ENCODE data around the gene ADGRE2. TPM values are rescaled to one million over a fixed set of nuclear protein-coding genes. Genes with fewer than 3 reads are reported as not detected.
"Not testable (repeated sequence)": the region's sequence is repeated elsewhere in the genome, so short reads cannot be mapped to it uniquely, and the experiment has no call there.

The ADGRE2 gene
- total RNA-seq, 1 donor from 2014 or later: 5.1 TPM

GRCh38 chr19:14779151-14779550 lies 791 bp upstream of the ADGRE2 start:
- DNase-seq (ENCODE audit: low spot score): no peak

DNA sequence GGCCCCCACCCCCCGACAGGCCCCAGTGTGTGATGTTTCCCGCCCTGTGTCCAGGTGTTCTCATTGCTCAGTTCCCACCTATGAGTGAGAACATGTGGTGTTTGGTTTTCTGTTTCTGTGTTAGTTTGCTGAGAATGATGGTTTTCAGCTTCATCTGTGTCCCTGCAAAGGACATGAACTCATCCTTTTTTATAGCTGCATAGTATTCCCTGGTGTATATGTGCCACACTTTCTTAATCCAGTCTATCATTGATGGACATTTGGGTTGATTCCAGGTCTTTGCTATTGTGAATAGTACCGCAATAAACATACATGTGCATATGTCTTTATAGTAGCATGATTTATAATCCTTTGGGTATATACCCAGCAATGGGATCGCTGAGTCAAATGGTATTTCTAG lies 715 bp downstream of the ADGRE2 start:
- DNase-seq (ENCODE audit: low spot score): not testable (repeated sequence)

DNA sequence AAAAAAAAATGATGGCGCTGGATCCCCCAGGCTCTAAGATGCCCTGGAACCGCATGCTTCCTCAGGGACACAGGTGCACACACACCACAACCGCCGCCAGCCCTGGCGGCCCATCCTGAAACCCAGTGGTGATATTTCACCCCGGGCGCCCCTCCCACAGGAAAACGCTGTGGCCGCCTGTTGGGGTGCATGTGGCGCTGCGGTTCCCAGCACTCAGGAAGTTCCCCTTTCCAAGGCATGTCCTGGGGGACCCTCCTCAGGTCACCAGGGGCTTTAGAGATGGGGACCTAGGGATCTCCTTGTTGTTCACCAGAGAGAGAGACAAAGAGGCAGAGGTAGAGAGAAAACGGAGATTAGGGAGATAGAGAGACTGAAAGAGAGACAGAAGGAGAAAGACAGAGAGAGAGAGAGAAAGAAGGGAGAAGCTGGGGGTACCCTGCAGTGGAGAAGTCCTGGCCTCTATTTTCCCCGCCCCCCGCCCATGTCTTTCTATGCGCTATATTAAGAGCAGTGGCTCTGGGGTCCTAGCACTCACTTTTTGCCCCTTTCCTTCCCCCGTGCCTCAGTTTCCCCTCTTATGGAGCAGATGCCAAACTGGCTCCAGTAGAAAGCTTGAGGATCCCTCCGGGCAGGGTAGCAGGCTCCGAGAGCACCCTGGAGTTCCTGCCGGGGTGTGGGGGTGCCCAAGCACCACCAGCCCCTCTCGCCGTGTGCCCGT lies 2.3 kb downstream of the ADGRE2 start:
- DNase-seq (ENCODE audit: low spot score): no peak

DNA sequence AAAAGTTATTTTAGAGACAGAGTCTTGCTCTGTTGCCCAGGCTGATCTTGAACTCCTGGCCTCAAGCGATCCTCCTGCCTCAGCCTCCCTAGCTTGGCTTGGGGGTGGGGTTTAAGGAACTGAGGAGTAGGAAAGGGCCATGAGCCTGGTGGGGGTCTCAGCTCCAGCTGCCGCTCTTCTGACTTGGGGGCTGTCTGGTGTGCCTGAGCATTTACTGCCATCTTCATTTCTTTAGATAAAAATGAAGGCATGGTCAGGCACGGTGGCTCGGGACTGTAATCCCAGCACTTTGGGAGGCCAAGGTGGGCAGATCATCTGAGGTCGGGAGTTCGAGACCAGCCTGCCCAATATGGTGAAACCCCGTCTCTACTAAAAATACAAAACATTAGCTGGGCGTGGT lies 3.0 kb downstream of the ADGRE2 start:
- DNase-seq (ENCODE audit: low spot score): not testable (repeated sequence)

GRCh38 chr19:14774373-14774772 lies 4.0 kb downstream of the ADGRE2 start:
- DNase-seq (ENCODE audit: low spot score): no peak

DNA sequence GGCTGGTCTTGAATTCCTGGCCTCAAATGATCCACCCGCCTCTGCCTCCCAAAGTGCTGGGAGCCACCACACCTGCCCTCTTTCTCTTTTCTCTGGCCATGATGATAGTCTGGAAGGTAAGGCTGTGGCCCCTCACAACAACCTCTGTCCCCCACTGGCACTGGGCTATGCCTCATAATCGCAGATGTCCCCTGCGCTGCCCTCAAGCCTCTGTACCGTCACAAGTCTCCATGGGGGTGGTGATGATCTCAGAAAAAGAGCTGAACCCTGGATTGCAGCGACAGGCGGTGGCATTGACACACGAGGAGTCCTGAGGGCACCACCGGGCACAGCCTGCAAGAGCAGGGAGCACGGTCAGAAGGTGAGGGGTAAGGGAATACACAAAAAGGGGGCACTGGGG lies 4.6 kb downstream of the ADGRE2 start:
- DNase-seq (ENCODE audit: low spot score): not testable (repeated sequence)

GRCh38 chr19:14772995-14773394 lies 5.4 kb downstream of the ADGRE2 start:
- no peak for DNase-seq (ENCODE audit: low spot score)

- no peak for DNase-seq (ENCODE audit: low spot score)
These were observed 5.9 kb downstream of the ADGRE2 start for GRCh38 chr19:14772467-14772866.

GRCh38 chr19:14770944-14771839 lies 7.2 kb downstream of the ADGRE2 start:
- DNase-seq (ENCODE audit: low spot score): no peak

GRCh38 chr19:14770136-14770535 lies 8.2 kb downstream of the ADGRE2 start:
- DNase-seq (ENCODE audit: low spot score): no peak

GRCh38 chr19:14769201-14769600 lies 9.2 kb downstream of the ADGRE2 start:
- DNase-seq (ENCODE audit: low spot score): no peak

DNA sequence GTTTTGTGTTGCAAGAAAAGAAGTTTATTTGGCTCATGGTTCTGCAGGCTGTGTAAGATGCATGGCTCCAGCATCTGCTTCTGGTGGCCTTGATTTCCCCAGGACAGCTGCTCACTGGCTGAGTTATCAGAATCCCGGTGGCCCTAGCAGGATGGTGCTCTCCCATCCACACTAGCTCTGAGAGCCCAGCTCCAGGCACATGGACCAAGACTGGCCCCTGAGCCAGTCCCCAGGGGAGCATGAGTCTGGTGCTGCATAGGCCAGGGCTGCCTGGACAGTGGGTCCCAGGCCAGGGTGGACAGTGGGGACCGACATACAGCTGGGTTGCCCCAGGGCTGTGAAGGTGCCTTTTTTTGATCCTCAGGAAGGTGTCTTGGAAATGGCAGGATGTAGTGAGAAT lies 10.4 kb downstream of the ADGRE2 start:
- DNase-seq (ENCODE audit: low spot score): no peak

GRCh38 chr19:14767466-14767971 lies 10.8 kb downstream of the ADGRE2 start:
- no peak for DNase-seq (ENCODE audit: low spot score)

DNA sequence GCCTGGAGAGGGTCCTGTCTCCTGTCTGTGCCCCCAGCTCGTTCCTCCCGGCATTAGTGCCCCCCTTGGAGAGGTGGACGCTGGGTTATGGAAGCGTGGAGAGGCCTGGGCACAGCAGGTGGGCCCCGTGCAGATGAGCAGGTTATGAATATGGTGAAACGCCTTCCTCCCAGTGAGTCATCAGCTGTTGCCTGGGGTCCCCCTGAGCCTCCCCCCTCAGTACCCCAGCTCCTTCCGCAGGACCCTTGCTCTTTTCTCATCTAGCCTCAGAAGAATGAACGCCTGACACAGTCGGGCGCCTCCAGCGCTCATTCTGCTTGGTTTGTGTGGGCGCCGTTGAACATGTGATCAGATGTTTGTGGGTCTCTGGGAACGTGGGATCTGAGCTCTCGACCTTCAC lies 12.5 kb downstream of the ADGRE2 start:
- DNase-seq (ENCODE audit: low spot score): not testable (repeated sequence)

- not testable (repeated sequence) for DNase-seq (ENCODE audit: low spot score)
These were observed 13.0 kb downstream of the ADGRE2 start for GRCh38 chr19:14765403-14765802.

DNA sequence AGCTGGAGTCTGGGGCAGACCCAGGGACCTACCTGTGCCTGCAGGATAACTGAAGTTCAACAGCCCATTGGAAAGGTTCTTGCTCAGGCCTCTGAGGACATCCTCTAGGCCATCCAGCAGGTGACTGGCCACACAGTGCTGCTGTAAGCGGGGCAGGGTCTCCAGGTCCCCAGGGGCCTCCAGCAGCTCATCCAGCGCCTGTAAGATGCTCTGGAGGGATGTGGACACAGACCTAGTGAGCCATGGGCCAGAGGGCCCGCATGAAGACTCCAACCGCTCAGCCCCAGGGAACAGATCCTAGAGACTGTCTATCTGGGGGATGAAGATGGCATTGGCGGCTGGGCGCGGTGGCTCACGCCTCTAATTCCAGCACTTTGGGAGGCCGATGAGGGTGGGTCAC lies 14.0 kb downstream of the ADGRE2 start:
- DNase-seq (ENCODE audit: low spot score): no peak

DNA sequence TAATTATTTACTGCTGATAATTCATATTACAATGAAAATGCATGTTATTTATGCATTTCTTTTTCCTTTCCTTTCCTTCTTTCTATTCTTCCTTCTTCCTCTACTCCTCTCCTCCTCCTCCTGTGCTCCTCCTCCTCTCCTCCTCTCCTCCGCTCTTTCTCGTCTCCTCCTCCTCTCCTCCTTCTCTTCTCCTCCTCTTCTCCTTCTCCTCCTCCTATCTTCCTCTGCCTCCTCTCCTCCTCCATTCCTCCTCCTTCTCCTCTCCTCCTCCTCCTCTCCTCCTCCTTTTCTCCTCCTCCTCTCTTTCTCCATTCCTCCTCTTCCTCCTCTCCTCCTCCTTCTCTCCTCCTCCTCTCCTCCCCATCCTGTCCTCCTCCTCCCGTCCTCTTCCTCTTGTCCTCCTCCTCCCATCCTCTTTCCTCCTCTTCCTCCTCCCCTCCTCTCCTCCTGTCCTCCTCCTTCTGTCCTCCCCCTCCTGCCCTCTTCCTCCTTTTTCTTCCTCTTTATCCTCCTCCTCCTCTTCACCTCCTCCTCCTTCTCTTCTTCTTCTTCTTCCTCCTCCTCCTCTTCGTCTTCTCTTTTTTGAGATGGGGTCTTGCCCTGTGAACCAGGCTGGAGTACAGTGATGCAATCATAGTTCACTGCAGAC lies 14.7 kb downstream of the ADGRE2 start:
- no peak for DNase-seq (ENCODE audit: low spot score)

DNA sequence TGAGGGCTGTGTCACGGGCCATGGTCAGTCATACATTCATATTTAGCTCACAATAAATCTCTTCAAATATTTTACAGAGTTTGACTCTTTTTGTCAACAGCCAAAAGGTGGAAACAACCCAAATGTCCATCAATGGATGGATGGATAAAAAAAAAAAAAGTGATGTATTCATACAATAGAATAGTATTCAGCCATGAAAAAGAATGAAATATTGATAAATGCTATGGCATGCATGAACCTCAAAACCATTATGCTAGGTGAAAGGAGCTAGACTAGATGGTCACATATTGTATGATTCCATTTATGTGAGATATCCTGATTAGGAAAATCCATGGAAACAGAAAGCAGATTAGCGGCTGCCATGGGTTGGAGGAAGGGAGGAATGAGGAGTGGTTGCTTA lies 16.2 kb downstream of the ADGRE2 start:
- no peak for DNase-seq (ENCODE audit: low spot score)

- DNase-seq (ENCODE audit: low spot score): no peak
These were observed 16.8 kb downstream of the ADGRE2 start for GRCh38 chr19:14761607-14762006.

- DNase-seq (ENCODE audit: low spot score): no peak
These were observed 19.5 kb downstream of the ADGRE2 start for GRCh38 chr19:14758816-14759215.

- DNase-seq (ENCODE audit: low spot score): no peak
These were observed 29.8 kb downstream of the ADGRE2 start for GRCh38 chr19:14748601-14749000.

GRCh38 chr19:14746886-14747285 lies 31.5 kb downstream of the ADGRE2 start:
- DNase-seq (ENCODE audit: low spot score): no peak
